ENCODE measurements around the gene GPRIN3.

DNA sequence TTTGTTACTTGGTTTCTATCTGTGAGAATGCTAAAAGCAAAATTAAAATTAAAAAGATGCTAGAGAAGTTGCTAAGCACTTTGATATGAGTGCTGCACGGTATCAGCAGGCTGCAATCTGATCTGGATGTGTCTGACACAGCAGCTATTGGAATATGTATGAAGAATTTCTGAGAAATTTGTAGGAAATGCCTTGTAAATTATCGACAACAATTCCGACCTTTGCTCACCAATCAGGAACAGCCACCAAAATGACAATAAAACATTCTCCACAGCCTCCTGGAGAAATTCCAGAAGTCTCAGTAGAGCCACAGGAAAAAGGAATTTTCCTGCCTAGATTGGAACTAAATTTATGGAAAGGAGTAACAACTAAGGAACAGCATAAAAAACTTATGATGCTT, 113.8 kb downstream of the GPRIN3 start:
- TF ChIP-seq POLR2AphosphoS5 (IDR thresholded peaks at IDR 0.05; ENCODE audit: low read depth, low read length) (no peak), CTCF (IDR thresholded peaks at IDR 0.05 in 2 of 3, conservative IDR thresholded peaks at IDR 0.05 in 1 of 3; ENCODE audit: borderline replicate concordance in 1 of 3, insufficient read depth in 1 of 3, low read depth in 2 of 3, low read length in 2 of 3) (no peak), POLR2A (IDR thresholded peaks at IDR 0.05; ENCODE audit: borderline replicate concordance, extremely low read depth, insufficient read depth, insufficient read length) (no peak), RAD21 (IDR thresholded peaks at IDR 0.05; ENCODE audit: low read depth) (no peak), SRF (IDR thresholded peaks at IDR 0.05; ENCODE audit: low read depth) (no peak), CEBPB (IDR thresholded peaks at IDR 0.05; ENCODE audit: low read depth) (no peak), EZH2 (IDR thresholded peaks at IDR 0.05) (no peak), SIN3A (IDR thresholded peaks at IDR 0.05; ENCODE audit: low read depth) (no peak)
- TF ChIP-seq, protein P1, sequence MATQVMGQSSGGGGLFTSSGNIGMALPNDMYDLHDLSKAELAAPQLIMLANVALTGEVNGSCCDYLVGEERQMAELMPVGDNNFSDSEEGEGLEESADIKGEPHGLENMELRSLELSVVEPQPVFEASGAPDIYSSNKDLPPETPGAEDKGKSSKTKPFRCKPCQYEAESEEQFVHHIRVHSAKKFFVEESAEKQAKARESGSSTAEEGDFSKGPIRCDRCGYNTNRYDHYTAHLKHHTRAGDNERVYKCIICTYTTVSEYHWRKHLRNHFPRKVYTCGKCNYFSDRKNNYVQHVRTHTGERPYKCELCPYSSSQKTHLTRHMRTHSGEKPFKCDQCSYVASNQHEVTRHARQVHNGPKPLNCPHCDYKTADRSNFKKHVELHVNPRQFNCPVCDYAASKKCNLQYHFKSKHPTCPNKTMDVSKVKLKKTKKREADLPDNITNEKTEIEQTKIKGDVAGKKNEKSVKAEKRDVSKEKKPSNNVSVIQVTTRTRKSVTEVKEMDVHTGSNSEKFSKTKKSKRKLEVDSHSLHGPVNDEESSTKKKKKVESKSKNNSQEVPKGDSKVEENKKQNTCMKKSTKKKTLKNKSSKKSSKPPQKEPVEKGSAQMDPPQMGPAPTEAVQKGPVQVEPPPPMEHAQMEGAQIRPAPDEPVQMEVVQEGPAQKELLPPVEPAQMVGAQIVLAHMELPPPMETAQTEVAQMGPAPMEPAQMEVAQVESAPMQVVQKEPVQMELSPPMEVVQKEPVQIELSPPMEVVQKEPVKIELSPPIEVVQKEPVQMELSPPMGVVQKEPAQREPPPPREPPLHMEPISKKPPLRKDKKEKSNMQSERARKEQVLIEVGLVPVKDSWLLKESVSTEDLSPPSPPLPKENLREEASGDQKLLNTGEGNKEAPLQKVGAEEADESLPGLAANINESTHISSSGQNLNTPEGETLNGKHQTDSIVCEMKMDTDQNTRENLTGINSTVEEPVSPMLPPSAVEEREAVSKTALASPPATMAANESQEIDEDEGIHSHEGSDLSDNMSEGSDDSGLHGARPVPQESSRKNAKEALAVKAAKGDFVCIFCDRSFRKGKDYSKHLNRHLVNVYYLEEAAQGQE (IDR thresholded peaks at IDR 0.05; ENCODE audit: low read depth): no peak
- TF ChIP-seq, protein P2, sequence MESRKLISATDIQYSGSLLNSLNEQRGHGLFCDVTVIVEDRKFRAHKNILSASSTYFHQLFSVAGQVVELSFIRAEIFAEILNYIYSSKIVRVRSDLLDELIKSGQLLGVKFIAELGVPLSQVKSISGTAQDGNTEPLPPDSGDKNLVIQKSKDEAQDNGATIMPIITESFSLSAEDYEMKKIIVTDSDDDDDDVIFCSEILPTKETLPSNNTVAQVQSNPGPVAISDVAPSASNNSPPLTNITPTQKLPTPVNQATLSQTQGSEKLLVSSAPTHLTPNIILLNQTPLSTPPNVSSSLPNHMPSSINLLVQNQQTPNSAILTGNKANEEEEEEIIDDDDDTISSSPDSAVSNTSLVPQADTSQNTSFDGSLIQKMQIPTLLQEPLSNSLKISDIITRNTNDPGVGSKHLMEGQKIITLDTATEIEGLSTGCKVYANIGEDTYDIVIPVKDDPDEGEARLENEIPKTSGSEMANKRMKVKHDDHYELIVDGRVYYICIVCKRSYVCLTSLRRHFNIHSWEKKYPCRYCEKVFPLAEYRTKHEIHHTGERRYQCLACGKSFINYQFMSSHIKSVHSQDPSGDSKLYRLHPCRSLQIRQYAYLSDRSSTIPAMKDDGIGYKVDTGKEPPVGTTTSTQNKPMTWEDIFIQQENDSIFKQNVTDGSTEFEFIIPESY (IDR thresholded peaks at IDR 0.05; ENCODE audit: extremely low read depth, insufficient replicate concordance, low read length): no peak

Data from HCT116 (cell line).